Activated CD8-positive, alpha-beta T cell treated with anti-CD3 and anti-CD28 coated beads for 36 hours (primary cell): Measurements from ENCODE around the gene ZNF786. TPM values are rescaled to one million over a fixed set of nuclear protein-coding genes. Genes with fewer than 3 reads are reported as not detected.
A peak's percentile ranks its signal among the peaks of the same experiment; 100 is the strongest.

Experiments used
- ATAC-seq: fragments of 200-7000 bp; cut with Tn5 transposase; one replicate; pipeline ENCODE4 v1.10.0; 2021; ENCODE audit warnings: mild to moderate bottlenecking, moderate library complexity
- CTCF ChIA-PET: fragments of 350-600 bp; sonication (Branson Sonifier 250); formaldehyde crosslinking; loops from one replicate; lab custom pipeline; 2021; ENCODE audit warnings: antibody characterized with exemption; lab: Charles Lee
- POLR2A ChIA-PET: fragments of 350-600 bp; sonication (Branson Sonifier 250); formaldehyde crosslinking; loops from one replicate; lab custom pipeline; 2021; ENCODE audit warnings: antibody characterized with exemption; lab: Charles Lee
- DNase-seq: peaks from one replicate; pipeline ENCODE4 v3.0.0-alpha.2; 2020
- H3K27ac Mint-ChIP-seq: one replicate; pipeline ENCODE4 v1.8.0; 2021; ENCODE audit warnings: mild to moderate bottlenecking, mixed read lengths
- H3K27me3 Mint-ChIP-seq: one replicate; pipeline ENCODE4 v1.8.0; 2021; ENCODE audit warnings: mixed read lengths
- H3K36me3 Mint-ChIP-seq: one replicate; pipeline ENCODE4 v1.8.0; 2021; ENCODE audit warnings: low read depth, mixed read lengths
- H3K4me1 Mint-ChIP-seq: one replicate; pipeline ENCODE4 v1.8.0; 2021; ENCODE audit warnings: low read depth, mixed read lengths
- H3K4me3 Mint-ChIP-seq: one replicate; pipeline ENCODE4 v1.8.0; 2021; ENCODE audit warnings: mild to moderate bottlenecking, moderate library complexity, mixed read lengths
- H3K9me3 Mint-ChIP-seq: one replicate; pipeline ENCODE4 v1.8.0; 2021; ENCODE audit warnings: mixed read lengths
- intact Hi-C: fragments of 100-400 bp; cut with micrococcal nuclease; formaldehyde crosslinking; loops from one replicate; pipeline ENCODE4 v1.10.0; 2022
- total RNA-seq, 2 experiments: library from RNA; stranded (reverse); gene quantifications; one replicate each; pipeline ENCODE4 v1.2.3, GENCODE V29; 2021
- TF ChIP-seq, protein P1 (sequence below): fragments of 200-600 bp; IDR thresholded peaks from one replicate; pipeline ENCODE4 v1.8.0; 2022; ENCODE audit warnings: antibody characterized with exemption, mild to moderate bottlenecking

The ZNF786 gene
- total RNA-seq, 2 experiments from 2014 or later, result 4.0 to 4.3 TPM

DNA sequence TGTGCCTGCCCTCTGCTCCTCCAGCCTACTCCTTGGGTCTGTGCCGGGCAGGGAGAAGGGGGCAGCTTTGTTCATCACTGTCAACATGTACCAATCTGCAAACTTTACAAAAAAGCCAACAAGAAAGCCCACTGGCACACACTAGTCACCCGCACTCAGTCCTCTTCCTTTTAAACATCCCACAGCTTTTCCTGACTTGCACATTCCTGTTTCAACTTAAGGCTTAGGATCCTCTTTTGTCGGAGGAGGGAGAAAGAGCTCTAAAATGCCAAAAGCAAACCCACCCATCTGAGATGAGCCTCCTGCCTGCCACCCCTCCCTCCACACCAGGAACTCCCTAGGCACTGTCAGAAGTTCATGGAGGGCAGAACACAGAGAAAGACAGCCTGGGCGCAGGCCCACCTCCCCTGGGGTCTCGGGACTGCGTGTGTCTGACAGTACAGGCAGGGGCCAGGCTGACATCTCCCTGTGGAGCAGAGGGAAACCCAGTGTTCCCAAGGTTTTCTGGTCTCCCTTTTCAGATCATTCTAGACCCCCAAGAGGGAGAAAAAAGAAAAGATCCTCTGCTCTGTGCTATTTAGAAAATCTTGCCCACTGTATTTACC is 67.7 kb downstream of the ZNF786 start:
- POLR2A ChIA-PET, result interaction anchor here (0.8 to 0.9 kb wide), 3 partner anchors 13 to 51 kb away, joined by 3 to 4 read pairs (median 4); no protein-coding TSS in a partner anchor

DNA sequence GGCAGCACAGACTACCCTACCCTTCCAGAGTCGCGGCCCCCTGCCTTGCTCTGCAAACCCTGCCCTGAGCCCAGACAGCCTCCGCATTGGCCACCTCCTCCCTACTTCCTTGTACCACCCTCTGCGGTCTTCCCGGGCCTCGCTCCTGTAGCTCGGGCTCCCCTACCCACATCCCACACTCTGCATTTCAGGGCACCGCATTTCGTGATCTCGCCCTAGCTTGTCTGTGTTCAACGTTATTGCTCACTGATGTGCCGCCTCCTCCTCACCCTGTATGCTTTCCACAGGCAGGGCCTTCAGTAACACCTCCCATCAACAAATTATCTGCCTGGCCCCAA is 68.8 kb downstream of the ZNF786 start:
- Mint-ChIP-seq H3K27ac (peak overlapping the region; percentile 26), H3K36me3 (peaks cover 40% of the 10 kb centered on the region), H3K4me1 (peaks cover 30% of the 10 kb centered on the region), H3K27me3 (no peaks in the 10 kb centered on the region), H3K4me3 (no peak overlapping the region), H3K9me3 (no peaks in the 10 kb centered on the region)
- peak; percentile 44 for ATAC-seq
- intact Hi-C loops, result no loop called here
- CTCF ChIA-PET, result interaction anchor here (1.0 to 2.0 kb wide), 3 partner anchors 15 to 73 kb away, joined by 3 to 5 read pairs (median 4); no protein-coding TSS in a partner anchor
- DNase-seq, result no peak
- TF ChIP-seq, protein P1, sequence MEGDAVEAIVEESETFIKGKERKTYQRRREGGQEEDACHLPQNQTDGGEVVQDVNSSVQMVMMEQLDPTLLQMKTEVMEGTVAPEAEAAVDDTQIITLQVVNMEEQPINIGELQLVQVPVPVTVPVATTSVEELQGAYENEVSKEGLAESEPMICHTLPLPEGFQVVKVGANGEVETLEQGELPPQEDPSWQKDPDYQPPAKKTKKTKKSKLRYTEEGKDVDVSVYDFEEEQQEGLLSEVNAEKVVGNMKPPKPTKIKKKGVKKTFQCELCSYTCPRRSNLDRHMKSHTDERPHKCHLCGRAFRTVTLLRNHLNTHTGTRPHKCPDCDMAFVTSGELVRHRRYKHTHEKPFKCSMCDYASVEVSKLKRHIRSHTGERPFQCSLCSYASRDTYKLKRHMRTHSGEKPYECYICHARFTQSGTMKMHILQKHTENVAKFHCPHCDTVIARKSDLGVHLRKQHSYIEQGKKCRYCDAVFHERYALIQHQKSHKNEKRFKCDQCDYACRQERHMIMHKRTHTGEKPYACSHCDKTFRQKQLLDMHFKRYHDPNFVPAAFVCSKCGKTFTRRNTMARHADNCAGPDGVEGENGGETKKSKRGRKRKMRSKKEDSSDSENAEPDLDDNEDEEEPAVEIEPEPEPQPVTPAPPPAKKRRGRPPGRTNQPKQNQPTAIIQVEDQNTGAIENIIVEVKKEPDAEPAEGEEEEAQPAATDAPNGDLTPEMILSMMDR, result no peak
- POLR2A ChIA-PET, result interaction anchor here (0.7 kb wide), 1 partner anchor 22 kb away, joined by 3 read pairs; no protein-coding TSS in a partner anchor

More for the DNA sequence above, 67.7 kb downstream of the ZNF786 start:
- DNase-seq (no peak), ATAC-seq (no peak)
- Mint-ChIP-seq H3K27me3 (no peaks in the 10 kb centered on the region), H3K36me3 (peaks cover 41% of the 10 kb centered on the region), H3K9me3 (no peaks in the 10 kb centered on the region), H3K4me1 (peaks cover 35% of the 10 kb centered on the region), H3K4me3 (no peak overlapping the region), H3K27ac (peak overlapping the region; percentile 41)
- intact Hi-C loops, result no loop called here
- CTCF ChIA-PET, result interaction anchor here (1.1 to 6.6 kb wide), 5 partner anchors 12 to 43 kb away, joined by 3 to 54 read pairs (median 5); no protein-coding TSS in a partner anchor
- TF ChIP-seq, protein P1, result no peak

DNA sequence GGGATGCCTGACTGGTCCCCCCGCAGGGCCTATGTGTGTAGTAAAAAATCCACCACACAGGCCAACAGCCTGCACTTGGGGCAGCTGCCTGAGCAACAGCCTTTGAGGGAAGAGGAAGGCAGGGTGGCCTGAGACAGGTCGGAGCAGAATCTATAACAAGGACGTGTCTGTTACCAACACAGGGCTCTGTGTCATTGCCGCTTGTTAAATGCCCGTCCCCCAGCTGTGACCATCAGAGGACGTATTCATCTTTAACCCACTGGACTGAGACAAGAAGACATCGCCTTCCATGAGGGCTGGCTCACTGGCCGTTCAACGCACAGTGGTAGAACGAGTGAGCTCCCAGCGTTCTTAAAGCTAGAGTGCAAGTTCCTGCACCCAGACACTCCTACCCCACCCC is 70.0 kb downstream of the ZNF786 start:
- H3K4me1 Mint-ChIP-seq, result peaks cover 20% of the 10 kb centered on the region
- no peaks in the 10 kb centered on the region for H3K9me3 Mint-ChIP-seq
- DNase-seq, result no peak
- TF ChIP-seq, protein P1, result no peak
- POLR2A ChIA-PET, result no interaction called here
- CTCF ChIA-PET, result interaction anchor here (1.1 to 2.0 kb wide), 3 partner anchors 13 to 46 kb away, joined by 3 to 6 read pairs (median 5); no protein-coding TSS in a partner anchor
- intact Hi-C loops, result no loop called here
- no peak for ATAC-seq
- no peaks in the 10 kb centered on the region for H3K27me3 Mint-ChIP-seq
- peaks cover 36% of the 10 kb centered on the region for H3K36me3 Mint-ChIP-seq
- H3K27ac Mint-ChIP-seq, result peak overlapping the region; percentile 0
- no peak overlapping the region for H3K4me3 Mint-ChIP-seq

Other genes starting within 250 kb of the ZNF786 start
- gene EZH2, start 206.4 kb downstream of the ZNF786 start, total RNA-seq, result 100 to 1,000 TPM; 112 to 114 TPM
- gene PDIA4, start 62.2 kb downstream of the ZNF786 start, total RNA-seq, result 10 to 100 TPM; 72.6 to 75.7 TPM
- under 1 TPM; 0.22 to 0.29 TPM for gene ZNF425, start 35.6 kb upstream of the ZNF786 start, total RNA-seq
- 1 to 10 TPM; 7.2 to 8.7 TPM for gene ZNF398, start 56.7 kb upstream of the ZNF786 start, total RNA-seq
- gene ZNF282, start 104.8 kb upstream of the ZNF786 start, total RNA-seq, result 10 to 100 TPM; 29.3 to 29.7 TPM
- gene ZNF212, start 148.9 kb upstream of the ZNF786 start, total RNA-seq, result 10 to 100 TPM; 10.5 to 13.4 TPM
- 10 to 100 TPM; 13.2 to 13.4 TPM for gene ZNF783, start 171.5 kb upstream of the ZNF786 start, total RNA-seq